HepG2 (cell line): Measurements from ENCODE around the gene STK32C. TPM values are rescaled to one million over a fixed set of nuclear protein-coding genes. Genes with fewer than 3 reads are reported as not detected.

Source experiments
- EHMT2 ChIP-seq: fragments of 200-600 bp; sonication (generic); IDR thresholded peaks from 2 replicates; pipeline ENCODE4 v1.7.0; 2017; ENCODE audit warnings: antibody characterized with exemption, low read depth, low read length, borderline replicate concordance
- ELF3 ChIP-seq: IDR thresholded peaks from 2 replicates; pipeline ENCODE4 v1.6.1; 2016; ENCODE audit warnings: missing genetic modification reagents, missing compliant biosample characterization
- KDM4B ChIP-seq: sonication (generic); formaldehyde crosslinking; IDR thresholded peaks from 2 replicates; pipeline ENCODE4 v1.4.0; 2020; ENCODE audit warnings: missing genetic modification reagents
- MED8 ChIP-seq: sonication (generic); formaldehyde crosslinking; IDR thresholded peaks from 2 replicates; pipeline ENCODE4 v1.8.1; 2023; ENCODE audit warnings: mild to moderate bottlenecking, missing genetic modification reagents; ENCODE audit not compliant: insufficient replicate concordance
- MTF2 ChIP-seq: sonication (generic); formaldehyde crosslinking; IDR thresholded peaks from 2 replicates; pipeline ENCODE4 v1.5.0; 2020; ENCODE audit warnings: missing genetic modification reagents, borderline replicate concordance
- NFIB ChIP-seq: sonication (generic); formaldehyde crosslinking; IDR thresholded peaks from 2 replicates; pipeline ENCODE4 v1.9.0; 2021; ENCODE audit warnings: missing genetic modification reagents, mild to moderate bottlenecking, borderline replicate concordance
- SALL2 ChIP-seq: sonication (generic); formaldehyde crosslinking; IDR thresholded peaks from 2 replicates; pipeline ENCODE4 v1.8.1; 2023; ENCODE audit warnings: mild to moderate bottlenecking, missing genetic modification reagents, inconsistent platforms
- SMC3 ChIP-seq: IDR thresholded peaks from 2 replicates; pipeline ENCODE4 v1.6.1; 2011; ENCODE audit warnings: low read length, improper control_type of control experiment
- SP1 ChIP-seq, 2 experiments: fragments of 450-650 bp in 1 of 2; sonication (generic) in 1 of 2; formaldehyde crosslinking in 1 of 2; IDR thresholded peaks; 2 replicates each; pipeline versions ENCODE4 v1.4.0 to v1.6.1; 2016 to 2020; ENCODE audit warnings: missing genetic modification reagents in 1 of 2
- SP2 ChIP-seq: sonication (generic); formaldehyde crosslinking; IDR thresholded peaks from 2 replicates; pipeline ENCODE4 v1.5.1; 2020; ENCODE audit warnings: mild to moderate bottlenecking, missing genetic modification reagents
- THAP11 ChIP-seq: IDR thresholded peaks from 2 replicates; pipeline ENCODE4 v1.6.1; 2016; ENCODE audit warnings: missing biosample characterization, missing genetic modification reagents
- ZBTB1 ChIP-seq: sonication (generic); formaldehyde crosslinking; IDR thresholded peaks from 2 replicates; pipeline ENCODE4 v1.4.0; 2020; ENCODE audit warnings: missing genetic modification reagents, borderline replicate concordance
- ZNF629 ChIP-seq: sonication (generic); formaldehyde crosslinking; conservative IDR thresholded peaks from 2 replicates; pipeline ENCODE4 v1.5.0; 2020; ENCODE audit warnings: missing genetic modification reagents
- polyA plus RNA-seq, 8 experiments: library from polyadenylated mRNA; depleted of rRNA in 3 of 8; stranded (reverse) in 7 of 8; unstranded in 1 of 8; fragments of >200 nt; fragmentation: Illumina TruSeq in 4 of 8; extraction: Trizol in 4 of 8; gene quantifications; 2 replicates each; pipeline versions ENCODE4 v1.2.1 to v1.2.3, GENCODE V29; 2011 to 2016; ENCODE audit warnings: low read depth in 4 of 8, missing spikeins in 1 of 8, mixed read lengths in 1 of 8; ENCODE audit not compliant: insufficient read depth in 1 of 8
- total RNA-seq, 5 experiments: library from RNA; depleted of rRNA; stranded (reverse); fragments of >200 nt; fragmentation: Illumina TruSeq; extraction: Trizol; gene quantifications; 2 replicates each; pipeline ENCODE4 v1.2.3, GENCODE V29; 2016; ENCODE audit warnings: low read depth in 1 of 5
- TF ChIP-seq, protein P1 (sequence below): sonication (generic); formaldehyde crosslinking; IDR thresholded peaks from 2 replicates; pipeline ENCODE4 v1.4.0; 2020; ENCODE audit warnings: low read depth, mild to moderate bottlenecking, missing genetic modification reagents
- TF ChIP-seq, protein P2 (sequence below): IDR thresholded peaks from 2 replicates; pipeline ENCODE4 v1.6.1; 2016; ENCODE audit warnings: low read depth, borderline replicate concordance
- TF ChIP-seq, protein P3 (sequence below): sonication (generic); formaldehyde crosslinking; IDR thresholded peaks from 2 replicates; pipeline ENCODE4 v1.4.0; 2020; ENCODE audit warnings: missing genetic modification reagents
- TF ChIP-seq, protein P4 (sequence below): sonication (generic); formaldehyde crosslinking; IDR thresholded peaks from 2 replicates; pipeline ENCODE4 v1.4.0; 2020; ENCODE audit warnings: missing genetic modification reagents
- TF ChIP-seq, protein P5 (sequence below): IDR thresholded peaks from 2 replicates; pipeline ENCODE4 v1.6.1; 2016
- TF ChIP-seq, protein P6 (sequence below): sonication (generic); formaldehyde crosslinking; IDR thresholded peaks from 2 replicates; pipeline ENCODE4 v1.4.0; 2020; ENCODE audit warnings: missing genetic modification reagents; ENCODE audit errors: not compliant biosample characterization
- TF ChIP-seq, protein P7 (sequence below): sonication (generic); formaldehyde crosslinking; IDR thresholded peaks from 2 replicates; pipeline ENCODE4 v1.5.1; 2020; ENCODE audit warnings: mild to moderate bottlenecking, missing genetic modification reagents

The STK32C gene
- total and polyA plus RNA-seq, 2 of the 13 experiments (the other 11 are each of a cell fraction or from before 2014, with no cell fraction given): 10.9 to 19.4 TPM

DNA sequence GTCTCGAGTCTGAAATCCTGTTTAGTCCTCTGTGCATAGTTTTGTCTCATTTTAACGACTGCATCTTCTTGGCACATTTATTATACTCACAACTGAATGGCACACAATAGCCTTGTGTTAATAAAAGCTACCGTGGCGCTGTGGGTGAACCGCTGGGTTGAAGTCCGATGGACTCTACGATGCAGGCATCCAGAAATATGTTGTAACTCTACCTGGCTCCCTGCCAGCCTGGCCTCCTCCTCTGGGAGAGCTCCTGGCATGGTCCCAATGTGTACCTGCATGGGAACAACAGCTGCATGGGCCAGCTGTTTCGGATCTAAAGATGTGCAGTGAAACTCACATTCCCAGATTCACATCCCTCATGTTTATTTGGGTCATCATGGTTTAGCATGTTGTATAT is 124.7 kb downstream of the STK32C start (continued):
- TF ChIP-seq, protein P1, sequence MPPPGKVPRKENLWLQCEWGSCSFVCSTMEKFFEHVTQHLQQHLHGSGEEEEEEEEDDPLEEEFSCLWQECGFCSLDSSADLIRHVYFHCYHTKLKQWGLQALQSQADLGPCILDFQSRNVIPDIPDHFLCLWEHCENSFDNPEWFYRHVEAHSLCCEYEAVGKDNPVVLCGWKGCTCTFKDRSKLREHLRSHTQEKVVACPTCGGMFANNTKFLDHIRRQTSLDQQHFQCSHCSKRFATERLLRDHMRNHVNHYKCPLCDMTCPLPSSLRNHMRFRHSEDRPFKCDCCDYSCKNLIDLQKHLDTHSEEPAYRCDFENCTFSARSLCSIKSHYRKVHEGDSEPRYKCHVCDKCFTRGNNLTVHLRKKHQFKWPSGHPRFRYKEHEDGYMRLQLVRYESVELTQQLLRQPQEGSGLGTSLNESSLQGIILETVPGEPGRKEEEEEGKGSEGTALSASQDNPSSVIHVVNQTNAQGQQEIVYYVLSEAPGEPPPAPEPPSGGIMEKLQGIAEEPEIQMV (CRISPR knock-in tag): no peak
- TF ChIP-seq SALL2 (CRISPR knock-in tag) (no peak), MTF2 (CRISPR knock-in tag) (no peak), ZNF629 (CRISPR knock-in tag) (no peak), ELF3 (CRISPR knock-in tag) (0 out of 2 replicates have a peak, but pooled peaks have one; percentile 17), THAP11 (CRISPR knock-in tag) (0 out of 2 replicates have a peak, but pooled peaks have one; percentile 25), NFIB (CRISPR knock-in tag) (peak; percentile 94; the same call in 1 of the 2 replicates), SMC3 (no peak), ZBTB1 (CRISPR knock-in tag) (no peak), SP1 (IDR thresholded peaks at IDR 0.05) (no peak), SP1 (CRISPR knock-in tag; IDR thresholded peaks at IDR 0.05) (0 out of 2 replicates have a peak, but pooled peaks have one; percentile 29), MED8 (CRISPR knock-in tag) (no peak), SP2 (no peak), KDM4B (no peak), EHMT2 (peak; percentile 70; the same call in 1 of the 2 replicates)
- TF ChIP-seq, protein P2, sequence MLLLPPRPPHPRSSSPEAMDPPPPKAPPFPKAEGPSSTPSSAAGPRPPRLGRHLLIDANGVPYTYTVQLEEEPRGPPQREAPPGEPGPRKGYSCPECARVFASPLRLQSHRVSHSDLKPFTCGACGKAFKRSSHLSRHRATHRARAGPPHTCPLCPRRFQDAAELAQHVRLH (CRISPR knock-in tag): no peak
- TF ChIP-seq, protein P3, sequence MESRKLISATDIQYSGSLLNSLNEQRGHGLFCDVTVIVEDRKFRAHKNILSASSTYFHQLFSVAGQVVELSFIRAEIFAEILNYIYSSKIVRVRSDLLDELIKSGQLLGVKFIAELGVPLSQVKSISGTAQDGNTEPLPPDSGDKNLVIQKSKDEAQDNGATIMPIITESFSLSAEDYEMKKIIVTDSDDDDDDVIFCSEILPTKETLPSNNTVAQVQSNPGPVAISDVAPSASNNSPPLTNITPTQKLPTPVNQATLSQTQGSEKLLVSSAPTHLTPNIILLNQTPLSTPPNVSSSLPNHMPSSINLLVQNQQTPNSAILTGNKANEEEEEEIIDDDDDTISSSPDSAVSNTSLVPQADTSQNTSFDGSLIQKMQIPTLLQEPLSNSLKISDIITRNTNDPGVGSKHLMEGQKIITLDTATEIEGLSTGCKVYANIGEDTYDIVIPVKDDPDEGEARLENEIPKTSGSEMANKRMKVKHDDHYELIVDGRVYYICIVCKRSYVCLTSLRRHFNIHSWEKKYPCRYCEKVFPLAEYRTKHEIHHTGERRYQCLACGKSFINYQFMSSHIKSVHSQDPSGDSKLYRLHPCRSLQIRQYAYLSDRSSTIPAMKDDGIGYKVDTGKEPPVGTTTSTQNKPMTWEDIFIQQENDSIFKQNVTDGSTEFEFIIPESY (CRISPR knock-in tag): peak; percentile 33; the same call in 1 of the 2 replicates
- TF ChIP-seq, protein P4, sequence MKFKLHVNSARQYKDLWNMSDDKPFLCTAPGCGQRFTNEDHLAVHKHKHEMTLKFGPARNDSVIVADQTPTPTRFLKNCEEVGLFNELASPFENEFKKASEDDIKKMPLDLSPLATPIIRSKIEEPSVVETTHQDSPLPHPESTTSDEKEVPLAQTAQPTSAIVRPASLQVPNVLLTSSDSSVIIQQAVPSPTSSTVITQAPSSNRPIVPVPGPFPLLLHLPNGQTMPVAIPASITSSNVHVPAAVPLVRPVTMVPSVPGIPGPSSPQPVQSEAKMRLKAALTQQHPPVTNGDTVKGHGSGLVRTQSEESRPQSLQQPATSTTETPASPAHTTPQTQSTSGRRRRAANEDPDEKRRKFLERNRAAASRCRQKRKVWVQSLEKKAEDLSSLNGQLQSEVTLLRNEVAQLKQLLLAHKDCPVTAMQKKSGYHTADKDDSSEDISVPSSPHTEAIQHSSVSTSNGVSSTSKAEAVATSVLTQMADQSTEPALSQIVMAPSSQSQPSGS (CRISPR knock-in tag): 0 out of 2 replicates have a peak, but pooled peaks have one; percentile 18
- TF ChIP-seq, protein P5, sequence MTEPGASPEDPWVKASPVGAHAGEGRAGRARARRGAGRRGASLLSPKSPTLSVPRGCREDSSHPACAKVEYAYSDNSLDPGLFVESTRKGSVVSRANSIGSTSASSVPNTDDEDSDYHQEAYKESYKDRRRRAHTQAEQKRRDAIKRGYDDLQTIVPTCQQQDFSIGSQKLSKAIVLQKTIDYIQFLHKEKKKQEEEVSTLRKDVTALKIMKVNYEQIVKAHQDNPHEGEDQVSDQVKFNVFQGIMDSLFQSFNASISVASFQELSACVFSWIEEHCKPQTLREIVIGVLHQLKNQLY (CRISPR knock-in tag): no peak
- TF ChIP-seq, protein P6, sequence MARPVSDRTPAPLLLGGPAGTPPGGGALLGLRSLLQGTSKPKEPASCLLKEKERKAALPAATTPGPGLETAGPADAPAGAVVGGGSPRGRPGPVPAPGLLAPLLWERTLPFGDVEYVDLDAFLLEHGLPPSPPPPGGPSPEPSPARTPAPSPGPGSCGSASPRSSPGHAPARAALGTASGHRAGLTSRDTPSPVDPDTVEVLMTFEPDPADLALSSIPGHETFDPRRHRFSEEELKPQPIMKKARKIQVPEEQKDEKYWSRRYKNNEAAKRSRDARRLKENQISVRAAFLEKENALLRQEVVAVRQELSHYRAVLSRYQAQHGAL (CRISPR knock-in tag): no peak
- TF ChIP-seq, protein P7, sequence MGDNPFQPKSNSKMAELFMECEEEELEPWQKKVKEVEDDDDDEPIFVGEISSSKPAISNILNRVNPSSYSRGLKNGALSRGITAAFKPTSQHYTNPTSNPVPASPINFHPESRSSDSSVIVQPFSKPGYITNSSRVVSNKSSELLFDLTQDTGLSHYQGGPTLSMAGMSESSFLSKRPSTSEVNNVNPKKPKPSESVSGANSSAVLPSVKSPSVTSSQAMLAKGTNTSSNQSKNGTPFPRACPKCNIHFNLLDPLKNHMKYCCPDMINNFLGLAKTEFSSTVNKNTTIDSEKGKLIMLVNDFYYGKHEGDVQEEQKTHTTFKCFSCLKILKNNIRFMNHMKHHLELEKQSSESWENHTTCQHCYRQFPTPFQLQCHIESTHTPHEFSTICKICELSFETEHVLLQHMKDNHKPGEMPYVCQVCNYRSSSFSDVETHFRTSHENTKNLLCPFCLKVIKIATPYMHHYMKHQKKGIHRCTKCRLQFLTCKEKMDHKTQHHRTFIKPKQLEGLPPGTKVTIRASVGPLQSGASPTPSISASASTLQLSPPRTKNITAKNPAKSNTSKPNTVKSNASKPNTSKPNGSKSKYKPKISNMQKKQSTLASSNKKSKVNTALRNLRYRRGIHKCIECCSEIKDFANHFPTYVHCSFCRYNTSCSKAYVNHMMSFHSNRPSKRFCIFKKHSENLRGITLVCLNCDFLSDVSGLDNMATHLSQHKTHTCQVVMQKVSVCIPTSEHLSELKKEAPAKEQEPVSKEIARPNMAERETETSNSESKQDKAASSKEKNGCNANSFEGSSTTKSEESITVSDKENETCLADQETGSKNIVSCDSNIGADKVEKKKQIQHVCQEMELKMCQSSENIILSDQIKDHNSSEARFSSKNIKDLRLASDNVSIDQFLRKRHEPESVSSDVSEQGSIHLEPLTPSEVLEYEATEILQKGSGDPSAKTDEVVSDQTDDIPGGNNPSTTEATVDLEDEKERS (CRISPR knock-in tag): 0 out of 2 replicates have a peak, but pooled peaks have one; percentile 33
